ENCODE data around the gene QPRT.
"Not testable (repeated sequence)": the region's sequence is repeated elsewhere in the genome, so short reads cannot be mapped to it uniquely, and the experiment has no call there.

QPRT gene

DNA sequence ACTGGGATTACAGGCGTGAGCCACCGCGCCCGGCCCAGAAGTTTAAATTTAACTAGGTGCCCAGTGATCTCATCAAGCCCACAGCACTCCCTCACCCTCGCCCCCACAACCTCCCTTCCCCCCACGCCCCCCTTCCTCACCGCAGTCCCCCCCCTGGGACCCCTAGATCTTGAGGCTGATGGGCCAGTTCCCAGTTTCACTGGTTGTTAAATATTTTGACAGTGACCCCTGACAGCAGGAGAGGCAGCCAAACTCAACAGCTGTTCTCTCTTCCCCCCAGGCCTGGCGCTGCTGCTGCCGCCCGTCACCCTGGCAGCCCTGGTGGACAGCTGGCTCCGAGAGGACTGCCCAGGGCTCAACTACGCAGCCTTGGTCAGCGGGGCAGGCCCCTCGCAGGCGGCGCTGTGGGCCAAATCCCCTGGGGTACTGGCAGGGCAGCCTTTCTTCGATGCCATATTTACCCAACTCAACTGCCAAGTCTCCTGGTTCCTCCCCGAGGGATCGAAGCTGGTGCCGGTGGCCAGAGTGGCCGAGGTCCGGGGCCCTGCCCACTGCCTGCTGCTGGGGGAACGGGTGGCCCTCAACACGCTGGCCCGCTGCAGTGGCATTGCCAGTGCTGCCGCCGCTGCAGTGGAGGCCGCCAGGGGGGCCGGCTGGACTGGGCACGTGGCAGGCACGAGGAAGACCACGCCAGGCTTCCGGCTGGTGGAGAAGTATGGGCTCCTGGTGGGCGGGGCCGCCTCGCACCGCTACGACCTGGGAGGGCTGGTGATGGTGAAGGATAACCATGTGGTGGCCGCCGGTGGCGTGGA is 15.6 kb downstream of the QPRT start:
- DNase-seq, result no peak

DNA sequence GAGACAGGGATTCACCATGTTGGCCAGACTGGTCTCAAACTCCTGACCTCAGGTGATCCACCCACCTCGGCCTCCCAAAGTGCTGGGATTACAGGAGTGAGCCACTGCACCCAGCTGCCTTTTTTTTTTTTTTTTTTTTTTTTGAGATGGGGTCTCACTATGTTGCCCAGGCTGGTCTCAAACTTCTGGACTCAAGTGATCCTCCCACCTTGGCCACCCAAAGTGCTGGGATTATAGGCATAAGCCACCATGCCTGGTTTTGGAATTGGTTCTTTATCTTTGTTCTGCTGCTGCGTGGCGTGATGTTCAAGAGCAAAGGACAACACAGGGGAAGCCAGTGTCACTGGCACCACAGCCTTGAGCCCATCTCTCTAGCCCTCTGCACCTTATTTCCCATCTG is 16.7 kb downstream of the QPRT start:
- not testable (repeated sequence) for DNase-seq

DNA sequence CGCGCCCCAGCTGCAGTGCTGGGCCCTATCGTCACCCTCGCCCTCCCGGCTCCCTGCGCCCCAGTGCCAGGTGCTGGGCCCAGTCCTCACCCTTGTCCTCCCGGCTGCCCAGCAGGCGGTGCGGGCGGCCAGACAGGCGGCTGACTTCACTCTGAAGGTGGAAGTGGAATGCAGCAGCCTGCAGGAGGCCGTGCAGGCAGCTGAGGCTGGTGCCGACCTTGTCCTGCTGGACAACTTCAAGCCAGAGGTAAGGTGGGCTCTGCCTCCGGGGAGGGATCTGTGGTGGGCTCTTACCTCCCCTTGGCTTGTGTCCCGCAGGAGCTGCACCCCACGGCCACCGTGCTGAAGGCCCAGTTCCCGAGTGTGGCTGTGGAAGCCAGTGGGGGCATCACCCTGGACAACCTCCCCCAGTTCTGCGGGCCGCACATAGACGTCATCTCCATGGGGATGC is 17.9 kb downstream of the QPRT start:
- no peak for DNase-seq

DNA sequence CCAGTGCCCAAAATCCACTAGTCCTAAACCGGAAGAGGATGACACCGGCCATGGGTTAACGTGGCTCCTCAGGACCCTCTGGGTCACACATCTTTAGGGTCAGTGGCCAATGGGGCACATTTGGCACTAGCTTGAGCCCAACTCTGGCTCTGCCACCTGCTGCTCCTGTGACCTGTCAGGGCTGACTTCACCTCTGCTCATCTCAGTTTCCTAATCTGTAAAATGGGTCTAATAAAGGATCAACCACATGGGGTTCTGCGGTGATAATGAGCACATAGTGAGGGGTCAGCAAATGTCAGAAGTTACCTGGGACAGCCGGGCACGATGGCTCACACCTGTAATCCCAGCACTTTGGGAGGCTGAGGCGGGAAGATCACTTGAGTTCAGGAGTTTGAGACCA is 18.4 kb downstream of the QPRT start:
- DNase-seq, result no peak

DNA sequence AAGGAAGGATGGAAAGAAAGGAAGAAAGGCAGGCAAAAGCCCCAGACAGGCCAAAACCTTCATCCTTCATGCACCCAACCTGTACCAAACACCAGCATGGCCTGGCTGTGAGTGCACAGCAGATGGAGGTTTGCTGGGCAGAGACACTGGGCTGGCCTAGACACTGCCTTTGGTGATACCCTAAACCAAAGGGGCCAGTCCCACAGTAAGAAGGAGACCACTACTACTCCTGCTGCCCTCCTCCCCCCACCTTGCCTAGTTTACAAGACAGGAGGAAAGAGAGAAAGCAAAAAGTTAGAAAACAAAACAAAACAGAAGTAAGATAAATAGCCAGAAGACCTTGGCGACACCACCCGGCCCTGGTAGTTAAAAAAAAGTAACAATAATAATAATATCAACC is 19.1 kb downstream of the QPRT start:
- no peak for DNase-seq

DNA sequence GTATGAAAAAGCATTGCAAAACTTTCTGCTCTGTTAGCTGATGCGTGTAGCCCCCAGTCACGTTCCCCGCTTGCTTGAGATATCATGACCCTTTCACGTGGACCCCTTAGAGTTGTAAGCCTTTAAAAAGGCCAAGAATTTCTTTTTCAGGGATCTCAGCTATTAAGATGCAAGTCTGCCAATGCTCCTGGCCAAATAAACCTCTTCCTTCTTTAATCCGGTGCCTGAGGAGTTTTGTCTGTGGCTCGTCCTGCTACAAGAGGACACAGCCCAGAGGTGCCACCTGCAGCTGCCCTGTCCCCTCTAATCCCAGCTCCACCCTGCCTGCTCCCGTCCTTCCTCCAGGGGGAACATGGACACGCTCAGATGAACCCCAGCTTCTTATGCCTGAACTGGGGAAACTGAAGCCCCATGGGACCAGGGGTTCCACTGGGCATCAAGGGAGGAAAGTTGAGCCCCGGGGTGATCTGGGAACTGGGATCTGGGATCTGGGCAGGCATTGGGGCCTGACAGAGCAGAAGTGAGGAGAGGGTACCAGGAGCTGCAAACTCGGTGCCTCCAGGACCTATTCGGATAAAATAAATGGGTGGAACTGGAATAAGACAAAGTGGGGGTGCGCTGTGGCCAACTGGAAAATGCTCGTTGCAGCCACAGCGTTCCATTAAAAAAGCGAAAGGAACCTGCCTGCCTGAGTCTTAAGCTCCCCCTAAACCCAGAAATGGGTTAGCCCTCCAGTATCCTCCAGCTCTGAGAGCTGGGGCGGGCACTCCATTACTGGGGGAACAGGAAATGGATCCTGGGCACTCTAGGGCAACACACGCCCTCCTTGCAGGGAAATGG is 19.7 kb downstream of the QPRT start:
- no peak for DNase-seq

DNA sequence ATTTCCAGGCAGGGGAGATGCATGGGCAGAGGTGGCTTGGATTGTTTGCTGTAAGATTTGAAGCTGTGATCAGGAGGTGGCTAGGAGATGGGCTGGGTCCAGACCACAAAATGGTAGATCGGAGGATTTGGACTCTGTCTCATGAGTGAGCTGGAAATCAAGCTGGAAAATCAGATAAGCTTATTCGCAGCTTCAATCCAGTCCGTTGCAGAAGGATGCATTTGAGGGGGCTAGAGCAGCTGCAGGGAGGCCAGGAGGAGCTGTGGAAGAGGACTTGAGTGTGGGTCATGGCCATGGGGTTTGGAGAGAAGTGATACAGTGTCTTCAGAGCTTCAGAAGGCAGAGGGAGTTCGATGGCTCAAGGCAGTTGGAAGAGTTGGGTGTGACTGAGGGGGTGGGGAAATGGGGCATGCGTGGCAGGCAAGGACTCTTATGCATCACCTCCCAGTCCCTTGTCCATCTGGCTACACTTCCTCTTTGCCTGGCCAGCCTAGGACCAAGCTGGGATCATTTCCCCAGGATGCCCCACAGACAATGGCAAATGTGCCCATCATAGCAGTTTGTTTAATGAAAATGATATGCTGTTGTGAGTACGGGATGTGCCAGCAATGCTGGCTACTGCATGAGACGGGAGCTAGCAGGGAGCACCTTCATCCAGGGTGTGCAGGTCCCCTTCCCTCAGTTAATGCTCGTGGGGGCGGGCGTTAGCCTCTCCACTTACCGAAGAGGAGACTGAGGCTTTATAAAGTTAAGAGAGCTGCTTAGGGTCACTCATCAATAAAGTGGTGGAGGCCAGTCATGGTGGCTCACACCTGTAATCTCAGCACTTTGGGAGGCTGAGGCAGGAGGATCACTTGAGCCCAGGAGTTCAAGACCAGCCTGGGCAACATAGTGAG is 20.6 kb downstream of the QPRT start:
- no peak for DNase-seq

DNA sequence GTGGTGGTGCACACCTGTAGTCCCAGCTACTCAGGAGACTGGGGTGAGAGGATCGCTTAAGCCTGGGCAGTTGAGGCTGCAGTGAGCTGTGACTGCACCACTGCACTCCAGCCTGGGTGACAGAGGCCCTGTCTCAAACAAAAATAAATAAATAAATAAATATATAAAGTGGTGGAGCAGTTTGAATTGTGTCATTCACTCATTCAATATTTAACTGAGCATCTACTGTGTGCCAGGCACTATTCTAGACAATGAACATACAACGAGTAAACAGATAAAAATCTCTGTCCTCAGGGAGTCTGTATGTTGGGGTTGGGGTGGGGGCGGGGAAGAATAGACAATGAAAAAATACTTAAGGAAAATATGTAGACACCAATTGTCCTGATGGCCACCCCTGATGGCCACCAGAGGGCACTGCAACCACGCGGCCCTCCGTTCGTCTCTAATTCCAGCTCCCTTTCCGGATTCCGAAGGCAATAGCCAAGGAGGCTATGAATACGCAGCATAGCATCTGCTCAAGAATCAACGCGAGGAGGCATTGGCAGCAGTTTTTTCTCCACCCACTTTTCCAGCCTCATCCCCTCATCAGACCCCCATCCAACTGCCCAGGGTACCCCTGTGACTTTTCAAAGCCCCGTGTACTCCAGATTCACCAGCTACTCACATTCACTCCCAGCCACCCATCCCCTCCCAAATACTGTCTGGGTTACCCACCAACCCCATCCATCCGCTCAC is 21.4 kb downstream of the QPRT start:
- DNase-seq, result peak; percentile 85

DNA sequence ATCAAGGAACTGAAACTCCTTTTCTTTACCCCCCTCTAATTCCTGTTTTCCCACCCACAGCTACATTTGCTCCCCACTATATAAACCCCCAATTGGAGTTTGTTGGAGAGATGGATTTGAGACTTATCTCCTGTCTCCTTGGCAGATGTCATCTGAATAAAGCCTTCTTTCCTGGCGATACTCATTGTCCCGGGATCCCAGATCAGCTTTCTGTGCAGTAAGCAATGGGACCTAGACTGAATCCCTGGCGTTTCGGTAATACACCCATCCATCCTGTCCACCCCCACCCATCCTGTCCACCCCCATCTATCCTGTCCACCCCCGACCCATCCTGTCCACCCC is 22.2 kb downstream of the QPRT start:
- no peak for DNase-seq

DNA sequence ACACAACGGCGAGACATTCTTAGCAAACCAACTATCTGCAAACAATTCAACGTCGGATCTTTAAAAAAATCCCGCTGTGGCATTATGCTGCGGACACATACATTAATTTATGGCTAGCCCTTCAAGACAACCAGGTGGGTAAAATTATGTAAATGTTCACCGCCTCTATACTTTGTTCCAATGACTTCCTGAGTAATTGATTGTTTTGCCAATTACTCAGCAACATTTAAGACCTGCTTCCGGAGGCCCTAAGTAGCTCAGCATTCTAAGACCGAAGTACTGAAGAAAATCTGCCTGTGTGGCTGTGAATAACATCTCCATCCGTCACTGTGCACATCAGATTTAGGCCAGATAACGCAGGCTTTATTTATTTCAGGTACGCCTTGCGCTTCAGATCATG is 23.3 kb downstream of the QPRT start:
- DNase-seq, result no peak

DNA sequence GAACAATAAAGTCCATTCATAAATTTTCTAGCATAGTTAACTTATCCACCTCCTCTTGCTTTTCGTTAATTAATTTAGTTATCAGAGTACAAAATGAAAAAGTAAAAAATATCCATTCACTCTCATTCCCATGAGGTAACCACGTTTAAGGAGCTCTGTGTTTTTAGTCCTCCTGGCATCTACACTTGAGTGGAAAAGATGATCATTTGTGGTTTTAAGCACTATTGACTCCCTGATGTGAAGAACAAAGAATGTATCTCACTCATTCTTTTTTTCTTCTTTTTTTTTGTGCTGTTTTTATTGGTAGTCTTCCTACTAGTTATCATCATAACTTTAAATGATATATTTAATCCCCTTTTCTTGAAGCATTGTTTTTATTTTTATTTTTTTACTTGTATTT is 26.1 kb downstream of the QPRT start:
- DNase-seq, result no peak

DNA sequence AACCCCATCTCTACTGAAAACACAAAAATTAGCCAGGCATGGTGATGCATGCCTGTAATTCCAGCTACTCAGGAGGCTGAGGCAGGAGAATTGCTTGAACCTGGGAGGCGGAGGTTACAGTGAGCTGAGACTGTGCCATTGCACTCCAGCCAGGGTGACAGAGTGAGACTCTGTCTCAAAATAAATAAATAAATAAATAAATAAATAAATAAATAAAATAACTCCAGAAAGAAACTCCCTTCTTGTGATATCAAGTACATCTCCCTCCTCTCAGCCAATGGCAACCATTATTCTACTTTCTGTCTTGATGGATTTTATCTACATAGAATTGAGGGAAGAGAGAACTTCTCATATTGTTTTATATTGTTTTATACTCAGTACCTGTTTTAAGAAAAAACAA is 28.2 kb downstream of the QPRT start:
- DNase-seq, result not testable (repeated sequence)

DNA sequence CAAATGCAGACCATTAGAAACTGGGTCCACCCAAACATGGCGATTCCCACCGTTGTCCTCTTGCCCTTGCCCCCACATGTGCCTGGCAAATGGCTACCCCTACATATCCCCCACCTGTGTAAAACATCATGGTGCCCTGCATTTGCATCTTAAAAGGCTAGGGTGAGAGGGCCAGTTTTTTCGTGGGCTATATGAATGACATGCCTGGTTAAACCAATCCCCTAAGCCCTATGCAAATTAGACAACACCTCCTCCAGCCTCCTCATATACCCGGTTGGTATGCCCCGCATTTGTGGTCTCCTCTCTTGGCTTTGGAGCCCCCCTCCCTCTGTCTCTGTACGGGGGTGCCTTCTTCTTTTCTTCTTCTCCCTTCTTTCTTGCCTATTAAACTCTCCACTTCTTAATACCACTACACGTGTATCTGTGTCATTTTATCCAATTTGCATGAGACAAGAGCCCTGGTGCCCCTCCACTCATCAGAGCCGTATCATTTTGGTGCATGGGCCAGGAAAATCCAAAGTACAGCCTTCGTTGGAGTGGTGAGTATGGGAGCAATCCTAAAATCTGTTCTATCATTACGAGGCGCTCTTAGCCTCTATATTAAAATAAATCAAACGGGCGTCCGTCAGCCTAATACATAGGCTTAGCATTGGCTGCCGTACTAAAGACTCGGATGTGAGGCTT is 30.1 kb downstream of the QPRT start:
- DNase-seq, result no peak

DNA sequence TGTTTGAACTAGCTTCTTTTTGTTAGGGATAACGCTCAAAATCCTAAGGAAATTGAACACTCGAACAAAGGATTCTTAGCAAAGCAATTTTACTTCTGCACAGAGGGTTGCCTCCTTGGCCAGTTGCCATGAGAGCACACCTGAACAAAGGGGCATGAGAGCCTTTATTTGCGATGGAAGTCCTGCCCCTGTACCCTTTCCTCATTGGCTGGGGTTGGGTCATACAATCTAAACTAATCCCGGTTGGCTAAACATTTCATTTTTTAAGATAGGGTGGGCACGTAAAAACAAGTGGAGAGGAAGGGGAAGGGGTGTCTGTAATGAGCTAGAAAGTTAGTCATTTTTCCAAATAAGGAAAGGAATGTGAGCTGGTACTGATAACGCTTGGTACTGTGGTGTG is 30.7 kb downstream of the QPRT start:
- not testable (repeated sequence) for DNase-seq

DNA sequence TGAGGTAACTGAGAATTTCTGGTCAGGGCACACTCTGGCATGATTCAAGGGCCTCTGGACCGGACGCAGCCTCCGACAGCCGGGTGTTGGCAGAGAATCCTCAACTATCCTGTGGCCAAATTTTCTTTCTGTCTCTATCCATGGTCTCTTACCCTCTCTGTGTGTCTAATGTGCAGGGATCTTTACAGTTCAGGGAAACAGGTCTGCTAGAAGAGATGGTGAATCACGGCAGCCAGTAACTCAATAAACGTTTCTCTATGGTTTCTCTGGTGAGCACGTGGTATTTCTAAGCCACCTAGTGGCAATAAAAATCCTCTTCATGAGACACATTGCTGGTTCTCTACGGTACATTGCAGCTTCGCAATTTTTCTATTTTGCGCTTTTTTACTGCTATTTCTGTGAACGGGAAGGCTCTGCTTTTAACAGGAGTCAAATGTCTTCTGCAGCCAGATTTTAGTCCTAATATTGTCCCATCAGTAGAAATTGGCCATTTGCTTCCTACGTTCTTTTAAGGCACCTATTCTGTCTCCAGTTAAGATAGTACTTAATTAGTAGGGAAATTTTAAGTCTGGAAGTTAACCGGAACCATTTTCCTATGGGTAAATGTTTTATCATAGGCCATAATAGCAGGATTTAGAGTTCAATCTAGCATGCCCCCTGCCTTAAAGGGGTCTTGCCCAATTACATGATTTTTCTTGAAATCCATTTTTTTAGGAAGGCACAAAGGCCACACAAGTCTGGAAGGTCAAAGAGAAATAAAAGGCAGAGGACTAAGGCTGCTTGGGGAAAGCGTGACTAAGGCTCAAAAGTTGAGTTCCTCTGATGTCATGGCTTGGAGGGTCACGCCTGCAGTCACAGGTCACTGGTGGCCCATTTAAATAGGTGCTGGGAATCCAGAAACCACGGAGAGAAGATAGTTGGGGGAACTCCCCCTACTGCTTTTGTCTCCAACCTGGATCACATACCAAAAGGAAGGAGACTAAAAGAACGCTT is 31.5 kb downstream of the QPRT start:
- peak; percentile 55 for DNase-seq

DNA sequence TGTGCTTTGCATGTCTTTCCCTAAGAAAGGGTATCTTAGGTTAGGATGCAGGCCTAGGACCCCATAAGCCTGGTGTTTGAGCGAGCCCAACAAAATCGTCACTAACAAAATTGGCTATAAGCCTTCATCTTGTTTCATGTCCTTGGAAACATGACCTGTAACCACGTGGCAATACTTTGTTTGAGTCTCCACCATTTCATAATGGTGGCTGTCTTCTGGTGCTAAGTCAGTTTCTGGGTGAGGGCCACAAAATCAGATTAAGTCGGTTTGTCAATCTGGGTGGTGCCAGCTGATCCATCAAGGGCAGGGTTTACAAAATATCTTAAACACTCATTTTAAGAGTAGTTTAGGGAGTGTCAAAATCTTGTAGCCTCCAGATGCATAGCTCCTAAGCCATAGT is 33.8 kb downstream of the QPRT start:
- no peak for DNase-seq

DNA sequence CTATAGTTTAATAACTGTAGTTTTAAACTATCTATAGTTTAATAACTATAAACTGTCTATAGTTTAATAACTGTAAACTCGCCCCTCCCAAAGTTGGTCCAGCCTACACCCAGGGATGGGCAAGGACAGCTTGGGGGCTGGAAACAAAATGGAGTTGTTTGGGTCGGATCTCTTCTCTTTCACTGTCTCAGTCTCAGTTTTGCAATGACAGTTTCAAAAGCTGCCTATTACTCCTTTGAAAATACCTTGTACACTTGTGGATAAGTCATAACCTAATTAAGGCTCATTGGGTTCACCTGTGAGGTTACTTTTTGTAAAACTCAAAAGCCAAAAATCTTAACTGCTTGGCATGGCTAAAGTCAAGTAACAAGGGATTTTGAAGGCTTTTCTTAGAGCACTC is 35.4 kb downstream of the QPRT start:
- no peak for DNase-seq

DNA sequence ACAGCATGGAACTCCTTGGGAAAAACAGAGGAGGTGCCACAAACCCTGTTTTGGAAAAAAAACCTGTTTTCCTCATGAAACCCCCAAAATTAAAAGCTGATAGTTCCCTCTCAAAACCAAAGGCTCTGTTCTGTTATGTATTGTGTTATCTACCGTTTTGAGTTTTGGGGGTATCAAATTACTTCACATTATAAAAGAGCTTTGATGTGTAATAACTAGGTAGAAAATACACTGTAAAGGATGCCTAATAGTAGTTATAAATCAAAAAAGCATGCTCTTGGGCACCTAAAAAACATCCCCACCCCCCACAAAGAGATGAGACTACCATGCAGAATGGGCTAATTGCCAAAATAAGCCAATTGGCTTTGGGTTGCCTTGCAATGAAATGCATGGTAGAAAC is 36.0 kb downstream of the QPRT start:
- DNase-seq, result no peak

DNA sequence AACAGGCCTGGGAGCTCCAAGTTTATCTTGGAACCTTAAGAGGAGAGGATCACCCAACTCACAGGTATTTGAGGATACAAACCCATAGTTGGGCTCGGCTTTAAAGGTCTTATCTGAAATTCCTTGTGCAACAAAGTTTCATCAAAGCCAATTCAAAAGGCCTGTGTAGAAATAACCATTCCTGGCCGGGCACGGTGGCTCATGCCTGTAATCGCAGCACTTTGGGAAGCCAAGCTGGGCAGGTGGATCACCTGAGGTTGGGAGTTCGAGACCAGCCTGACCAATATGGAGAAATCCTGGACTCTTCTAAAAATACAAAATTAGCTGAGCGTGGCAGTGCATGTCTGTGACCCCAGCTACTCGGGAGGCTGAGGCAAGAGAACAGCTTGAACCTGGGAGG is 38.1 kb downstream of the QPRT start:
- DNase-seq, result no peak

DNA sequence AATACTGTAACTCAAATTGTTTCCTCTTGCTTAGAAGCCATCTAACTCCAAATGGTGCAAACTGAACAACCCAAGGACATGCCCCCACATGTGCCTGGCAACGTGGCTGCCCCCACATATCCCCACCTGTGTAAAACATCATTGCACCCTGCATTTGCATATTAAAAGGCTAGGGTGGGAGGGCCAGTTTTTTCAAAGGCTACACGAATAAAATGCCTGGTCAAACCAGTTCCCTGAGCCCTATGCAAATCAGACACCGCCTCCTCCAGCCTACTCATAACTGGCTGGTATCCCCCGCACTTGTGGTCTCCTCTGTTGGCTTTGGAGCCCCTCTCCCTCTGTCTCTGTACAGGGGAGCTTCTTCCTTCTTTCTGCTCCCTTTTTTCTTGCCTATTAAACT is 40.1 kb downstream of the QPRT start:
- DNase-seq, result no peak

DNA sequence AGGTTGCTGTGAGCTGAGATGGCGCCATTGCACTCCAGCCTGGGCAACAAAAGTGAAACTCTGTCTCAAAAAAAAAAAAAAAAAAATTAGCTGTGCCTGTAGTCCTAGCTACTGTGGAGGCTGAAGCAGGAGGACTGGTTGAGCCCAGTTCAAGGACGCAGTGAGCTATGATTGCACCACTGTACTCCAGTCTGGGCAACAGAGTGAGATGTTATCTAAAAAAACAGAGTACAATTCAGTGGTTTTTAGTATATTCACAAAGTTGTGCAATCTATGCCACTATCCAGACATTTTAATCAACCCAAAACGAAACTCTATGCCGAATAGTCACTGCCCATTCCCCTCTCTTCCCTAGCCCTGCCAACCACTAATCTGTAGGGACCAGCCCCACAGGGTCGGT is 41.7 kb downstream of the QPRT start:
- DNase-seq, result no peak

Data from SHP77 treated with DMSO at 0.1 percent for 48 hours (cell line).